ENCODE results near the gene RAB8B. TPM values are rescaled to one million over a fixed set of nuclear protein-coding genes. Genes with fewer than 3 reads are reported as not detected.
A peak's percentile ranks its signal among the peaks of the same experiment; 100 is the strongest.
"Not testable (repeated sequence)": the region's sequence is repeated elsewhere in the genome, so short reads cannot be mapped to it uniquely, and the experiment has no call there.

The RAB8B gene
- total RNA-seq, 4 donors from 2014 or later: 18.7 to 41.0 (median 35.5) TPM

GRCh38 chr15:63206079-63206478 lies 16.7 kb downstream of the RAB8B start:
- no peak overlapping the region for H3K4me3 ChIP-seq
- peaks cover 3 to 43% (median 18%) of the 10 kb centered on the region in 4 donors for H3K4me1 ChIP-seq
- TF ChIP-seq CTCF (IDR thresholded peaks at IDR 0.05) (no peak), POLR2A (IDR thresholded peaks at IDR 0.05; ENCODE audit: low read depth) (no peak), EP300 (IDR thresholded peaks at IDR 0.05) (no peak), POLR2AphosphoS5 (IDR thresholded peaks at IDR 0.05) (no peak)
- H3K9me3 ChIP-seq: no peaks in the 10 kb centered on the region
- no peaks in the 10 kb centered on the region for H3K27me3 ChIP-seq
- no peak overlapping the region for H3K27ac ChIP-seq (replicated peaks in 1 of 4)
- no peaks in the 10 kb centered on the region for H3K36me3 ChIP-seq
- WGBS: 88% methylated on average over 2 of the region's 2 CpGs
- DNase-seq (ENCODE audit: extremely low spot score): no peak
- intact Hi-C loops (cut with DNase I): no loop called here

- DNase-seq (ENCODE audit: extremely low spot score); H3K4me3 ChIP-seq; intact Hi-C loops (cut with DNase I); H3K27me3 ChIP-seq; H3K9me3 ChIP-seq; H3K36me3 ChIP-seq; H3K27ac ChIP-seq (replicated peaks in 1 of 4): not testable (repeated sequence)
- over 99% methylated on average over 12 of the region's 12 CpGs for WGBS
- H3K4me1 ChIP-seq: peaks cover 3 to 49% (median 32%) of the 10 kb centered on the region in 4 donors
Measured at GRCh38 chr15:63208824-63209223, 19.4 kb downstream of the RAB8B start.

- intact Hi-C loops (cut with DNase I): no loop called here
- no peaks in the 10 kb centered on the region for H3K27me3 ChIP-seq
- 80% methylated on average over 5 of the region's 5 CpGs for WGBS
- H3K27ac ChIP-seq (replicated peaks in 1 of 4): peak overlapping the region in 3 of 4 donors; percentile 5 to 42 (median 6)
- TF ChIP-seq POLR2A (IDR thresholded peaks at IDR 0.05; ENCODE audit: low read depth) (no peak), POLR2AphosphoS5 (IDR thresholded peaks at IDR 0.05) (no peak), EP300 (IDR thresholded peaks at IDR 0.05) (no peak), CTCF (IDR thresholded peaks at IDR 0.05) (no peak)
- no peak overlapping the region for H3K4me3 ChIP-seq
- H3K36me3 ChIP-seq: no peaks in the 10 kb centered on the region
- H3K9me3 ChIP-seq: no peaks in the 10 kb centered on the region
- no peak for DNase-seq (ENCODE audit: extremely low spot score)
- peaks cover 3 to 47% (median 34%) of the 10 kb centered on the region in 4 donors for H3K4me1 ChIP-seq
Measured at GRCh38 chr15:63210151-63211091, 21.0 kb downstream of the RAB8B start.

GRCh38 chr15:63211092-63211490 lies 21.7 kb downstream of the RAB8B start:
- H3K4me3 ChIP-seq: no peak overlapping the region
- no peak for DNase-seq (ENCODE audit: extremely low spot score)
- no peaks in the 10 kb centered on the region for H3K9me3 ChIP-seq
- TF ChIP-seq POLR2AphosphoS5 (IDR thresholded peaks at IDR 0.05) (no peak), CTCF (IDR thresholded peaks at IDR 0.05) (no peak), POLR2A (IDR thresholded peaks at IDR 0.05; ENCODE audit: low read depth) (no peak), EP300 (IDR thresholded peaks at IDR 0.05) (no peak)
- H3K4me1 ChIP-seq: peaks cover 3 to 44% (median 32%) of the 10 kb centered on the region in 4 donors
- no peaks in the 10 kb centered on the region for H3K36me3 ChIP-seq
- no peaks in the 10 kb centered on the region for H3K27me3 ChIP-seq
- 73% methylated on average over 3 of the region's 3 CpGs for WGBS
- H3K27ac ChIP-seq (replicated peaks in 1 of 4): peak overlapping the region in 3 of 4 donors; percentile 5 to 7 (median 6)
- intact Hi-C loops (cut with DNase I): no loop called here

GRCh38 chr15:63211549-63211948 lies 22.1 kb downstream of the RAB8B start:
- H3K36me3 ChIP-seq: no peaks in the 10 kb centered on the region
- WGBS: 98% methylated on average over 2 of the region's 2 CpGs
- no peak overlapping the region for H3K4me3 ChIP-seq
- TF ChIP-seq CTCF (IDR thresholded peaks at IDR 0.05) (no peak), POLR2AphosphoS5 (IDR thresholded peaks at IDR 0.05) (no peak), POLR2A (IDR thresholded peaks at IDR 0.05; ENCODE audit: low read depth) (no peak), EP300 (IDR thresholded peaks at IDR 0.05) (no peak)
- no peaks in the 10 kb centered on the region for H3K9me3 ChIP-seq
- no peaks in the 10 kb centered on the region for H3K27me3 ChIP-seq
- H3K4me1 ChIP-seq: peaks cover 3 to 39% (median 30%) of the 10 kb centered on the region in 4 donors
- H3K27ac ChIP-seq (replicated peaks in 1 of 4): peak overlapping the region; percentile 52 to 59 (median 56)
- intact Hi-C loops (cut with DNase I): no loop called here
- DNase-seq (ENCODE audit: extremely low spot score): no peak
